Endothelial cell of umbilical vein (primary cell): ENCODE data around the gene GTF3C5. TPM values are rescaled to one million over a fixed set of nuclear protein-coding genes. Genes with fewer than 3 reads are reported as not detected.

Source experiments
- BruUV-seq: library from RNA; stranded (reverse); fragments of 400-500 nt; replicated peaks from 2 replicates; lab custom pipeline; 2021; lab: Mats Ljungman, UMichigan
- CTCF ChIA-PET: fragments of 300-600, 350-600 bp; sonication (Branson Sonifier 250); formaldehyde crosslinking; loops from one replicate; lab custom pipeline; 2021; ENCODE audit warnings: antibody characterized with exemption, inconsistent platforms; lab: Charles Lee
- POLR2A ChIA-PET: fragments of 300-600, 350-600 bp; sonication (Branson Sonifier 250); formaldehyde crosslinking; loops from one replicate; lab custom pipeline; 2021; ENCODE audit warnings: antibody characterized with exemption, inconsistent platforms; lab: Charles Lee
- DNase-seq: peaks from one replicate; pipeline ENCODE4 v3.0.0-alpha.2; 2011; ENCODE audit warnings: low read depth, low spot score
- FAIRE-seq: peaks from 2 replicates; lab custom pipeline; 2011; peaks lifted over from hg19 to GRCh38; lab: Jason Lieb, UNC
- H2AFZ ChIP-seq: 2 replicates; pipeline ENCODE4 v1.6.0; 2012; ENCODE audit warnings: low read depth, low read length, control low read depth, inconsistent platforms
- H3K27ac ChIP-seq: 2 replicates; pipeline ENCODE4 v1.5.1; 2011; ENCODE audit warnings: low read depth, mild to moderate bottlenecking, control low read depth, low read length, moderate library complexity; ENCODE audit not compliant: insufficient read depth
- H3K27me3 ChIP-seq, 2 experiments: 2 replicates each; pipeline versions ENCODE4 v1.6.0 to v1.6.1; 2011; ENCODE audit warnings: low read length in 2 of 2, mixed read lengths in 1 of 2; ENCODE audit not compliant: control insufficient read depth in 2 of 2, insufficient read depth in 2 of 2
- H3K36me3 ChIP-seq, 2 experiments: 2 replicates in 1 of 2; 3 replicates in 1 of 2; pipeline ENCODE4 v1.5.1; 2011; ENCODE audit warnings: low read length in 2 of 2, mild to moderate bottlenecking in 1 of 2, moderate library complexity in 1 of 2; ENCODE audit not compliant: control insufficient read depth in 2 of 2, insufficient read depth in 2 of 2; ENCODE audit errors: extremely low read depth in 1 of 2
- H3K4me1 ChIP-seq: 3 replicates; pipeline ENCODE4 v1.5.1; 2011; ENCODE audit warnings: mild to moderate bottlenecking, low read length; ENCODE audit not compliant: control insufficient read depth, insufficient read depth; ENCODE audit errors: extremely low read depth
- H3K4me2 ChIP-seq: 2 replicates; pipeline ENCODE4 v1.6.1; 2011; ENCODE audit warnings: low read length, control low read depth, mixed read lengths; ENCODE audit not compliant: insufficient read depth
- H3K4me3 ChIP-seq, 3 experiments: fragments of 200-600 bp in 1 of 3; sonication (generic), shearing (Covaris generic) in 1 of 3; replicated peaks in 1 of 3; 2 replicates each; pipeline ENCODE4 v1.5.1; 2011 to 2016; ENCODE audit warnings: control low read depth in 3 of 3, low read length in 3 of 3, mild to moderate bottlenecking in 2 of 3, inconsistent platforms in 1 of 3, low read depth in 1 of 3, moderate library complexity in 1 of 3; ENCODE audit not compliant: insufficient read depth in 1 of 3
- H3K79me2 ChIP-seq: 2 replicates; pipeline ENCODE4 v1.6.0; 2012; ENCODE audit warnings: low read length, inconsistent platforms; ENCODE audit not compliant: control insufficient read depth, insufficient read depth
- H3K9ac ChIP-seq: replicated peaks from 2 replicates; pipeline ENCODE3; 2011; ENCODE audit warnings: low read length, control low read depth; ENCODE audit not compliant: insufficient read depth; ENCODE audit errors: extremely low read depth
- H3K9me1 ChIP-seq: replicated peaks from 3 replicates; pipeline ENCODE4 v1.6.0; 2011; ENCODE audit warnings: mild to moderate bottlenecking, low read length; ENCODE audit not compliant: control insufficient read depth, insufficient read depth; ENCODE audit errors: extremely low read depth
- H3K9me3 ChIP-seq: replicated peaks from 2 replicates; pipeline ENCODE4 v1.5.1; 2012; ENCODE audit warnings: low read length, inconsistent platforms; ENCODE audit not compliant: control insufficient read depth, insufficient read depth
- H4K20me1 ChIP-seq: replicated peaks from 2 replicates; pipeline ENCODE3; 2011; ENCODE audit warnings: mild to moderate bottlenecking, low read length; ENCODE audit not compliant: control insufficient read depth, insufficient read depth; ENCODE audit errors: extremely low read depth
- FOS ChIP-seq: IDR thresholded peaks from 2 replicates; pipeline ENCODE4 v1.6.1; 2011; ENCODE audit warnings: mild to moderate bottlenecking, low read length, moderate library complexity, borderline replicate concordance; ENCODE audit not compliant: insufficient read depth
- MYC ChIP-seq: IDR thresholded peaks from one replicate; pipeline ENCODE4 v1.6.1; 2011; ENCODE audit warnings: mild to moderate bottlenecking, low read depth, low read length
- POLR2AphosphoS5 ChIP-seq: IDR thresholded peaks from 2 replicates; pipeline ENCODE4 v1.6.1; 2012; ENCODE audit warnings: low read depth, mild to moderate bottlenecking, control low read depth, low read length, moderate library complexity; ENCODE audit not compliant: insufficient read depth
- dilution Hi-C: fragments of 300-500 bp; cut with MboI; formaldehyde crosslinking; loops from one replicate; pipeline ENCODE4 v1.15.0; 2019; ENCODE audit warnings: low sequenced_read_pairs; ENCODE audit not compliant: extremely low pct_ligation_motif_present
- intact Hi-C: fragments of 100-400 bp; cut with micrococcal nuclease; formaldehyde crosslinking; loops from one replicate; pipeline ENCODE4 v1.10.0; 2022
- polyA plus RNA-seq, 4 experiments: library from polyadenylated mRNA; depleted of rRNA in 3 of 4; stranded (reverse) in 3 of 4; unstranded in 1 of 4; fragments of >200 nt; gene quantifications; 2 replicates each; pipeline versions ENCODE4 v1.2.1 to v1.2.3, GENCODE V29; 2011 to 2012; ENCODE audit warnings: missing spikeins in 1 of 4
- total RNA-seq: library from RNA; stranded (reverse); gene quantifications from 2 replicates; pipeline ENCODE4 v1.2.3, GENCODE V29; 2021
- TF ChIP-seq, protein P1 (sequence below): IDR thresholded peaks from 2 replicates; pipeline ENCODE4 v1.6.1; 2011; ENCODE audit not compliant: insufficient read depth, insufficient read length

Gene GTF3C5
- total and polyA plus RNA-seq, 2 donors (not counting 3 experiments of a cell fraction or from before 2014, with no cell fraction given), result 65.6 to 73.8 TPM

DNA sequence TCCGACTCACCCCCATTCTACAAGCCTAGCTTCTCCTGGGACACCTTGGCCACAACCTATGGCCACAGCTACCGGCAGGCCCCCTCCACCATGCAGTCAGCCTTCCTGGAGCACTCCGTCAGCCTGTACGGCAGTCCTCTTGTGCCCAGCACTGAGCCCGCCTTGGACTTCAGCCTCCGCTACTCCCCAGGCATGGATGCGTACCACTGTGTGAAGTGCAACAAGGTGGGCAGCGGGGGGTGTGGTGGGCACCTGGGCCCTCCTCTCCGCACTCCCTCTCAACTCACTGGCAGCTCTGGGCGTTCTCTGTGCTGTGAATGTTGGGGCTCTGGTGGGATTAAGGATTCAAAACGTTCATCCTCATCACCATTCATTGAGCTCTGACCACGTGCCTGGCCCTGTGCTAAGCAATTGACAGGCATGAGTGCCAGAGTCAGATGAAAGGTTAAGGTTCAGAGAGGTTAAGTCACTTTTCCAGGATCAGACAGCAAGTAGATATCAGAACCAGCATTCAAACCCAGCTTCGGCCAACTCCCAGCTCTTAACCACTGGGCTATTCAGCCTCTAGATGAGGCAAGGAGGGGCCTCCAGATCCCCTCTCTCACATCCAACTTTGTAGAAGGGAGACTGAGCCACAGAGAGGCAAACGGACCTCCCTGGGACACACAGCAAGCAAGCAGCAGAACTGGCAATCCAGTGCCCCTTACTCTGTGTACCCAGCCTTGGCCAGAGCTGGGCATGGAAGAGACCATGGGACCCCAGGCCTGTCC is 42.4 kb upstream of the GTF3C5 start:
- DNase-seq (no peak), FAIRE-seq (no peak)
- dilution Hi-C loops (no loop called here), intact Hi-C loops (no loop called here)
- no peak overlapping the region for H3K9ac ChIP-seq
- peaks cover 0 to 13% of the 10 kb centered on the region in 2 experiments for H3K27me3 ChIP-seq
- no peaks in the 10 kb centered on the region for H3K36me3 ChIP-seq
- H3K4me2 ChIP-seq, result no peak overlapping the region
- no peak overlapping the region for H3K27ac ChIP-seq
- H3K9me1 ChIP-seq, result no peaks in the 10 kb centered on the region
- POLR2A ChIA-PET, result no interaction called here
- H3K4me3 ChIP-seq, result no peak overlapping the region
- H3K79me2 ChIP-seq, result no peaks in the 10 kb centered on the region
- CTCF ChIA-PET, result interaction anchor here (1.5 to 2.0 kb wide), 2 partner anchors 11 to 34 kb away, joined by 3 to 4 read pairs; no protein-coding TSS in a partner anchor
- no peak overlapping the region for H2AFZ ChIP-seq
- H3K4me1 ChIP-seq, result no peaks in the 10 kb centered on the region
- no peaks in the 10 kb centered on the region for H3K9me3 ChIP-seq
- TF ChIP-seq MYC (no peak), POLR2AphosphoS5 (no peak)
- BruUV-seq, result no TSS peak
- H4K20me1 ChIP-seq, result no peaks in the 10 kb centered on the region

DNA sequence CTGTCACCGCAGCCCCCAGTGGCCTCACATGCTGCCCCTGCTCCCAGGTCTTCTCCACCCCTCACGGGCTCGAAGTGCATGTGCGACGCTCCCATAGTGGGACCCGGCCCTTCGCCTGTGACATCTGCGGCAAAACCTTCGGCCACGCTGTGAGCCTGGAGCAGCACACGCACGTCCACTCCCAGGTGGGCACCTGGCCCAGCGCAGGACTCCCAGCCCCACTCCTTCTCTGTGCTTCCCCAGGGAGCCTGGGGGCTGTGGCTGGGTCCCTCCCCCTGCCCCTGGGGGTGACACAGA is 41.8 kb upstream of the GTF3C5 start:
- dilution Hi-C loops (no loop called here), intact Hi-C loops (no loop called here)
- no peak overlapping the region for H3K4me3 ChIP-seq
- H3K4me1 ChIP-seq, result no peaks in the 10 kb centered on the region
- no peak overlapping the region for H2AFZ ChIP-seq
- H3K27me3 ChIP-seq, result peaks cover 0 to 13% of the 10 kb centered on the region in 2 experiments
- H3K4me2 ChIP-seq, result no peak overlapping the region
- no peak overlapping the region for H3K27ac ChIP-seq
- CTCF ChIA-PET, result interaction anchor here (2.0 kb wide), 1 partner anchor 33 kb away, joined by 4 read pairs; no protein-coding TSS in a partner anchor
- H3K9me3 ChIP-seq, result no peaks in the 10 kb centered on the region
- H3K36me3 ChIP-seq, result no peaks in the 10 kb centered on the region
- TF ChIP-seq, protein P1, sequence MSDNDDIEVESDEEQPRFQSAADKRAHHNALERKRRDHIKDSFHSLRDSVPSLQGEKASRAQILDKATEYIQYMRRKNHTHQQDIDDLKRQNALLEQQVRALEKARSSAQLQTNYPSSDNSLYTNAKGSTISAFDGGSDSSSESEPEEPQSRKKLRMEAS, result no peak
- TF ChIP-seq FOS (no peak), MYC (no peak)
- FAIRE-seq (no peak), DNase-seq (no peak)
- BruUV-seq, result no TSS peak
- no peaks in the 10 kb centered on the region for H3K79me2 ChIP-seq
- no peaks in the 10 kb centered on the region for H3K9me1 ChIP-seq
- H4K20me1 ChIP-seq, result no peaks in the 10 kb centered on the region
- POLR2A ChIA-PET, result no interaction called here
- H3K9ac ChIP-seq, result no peak overlapping the region
